GM12878 (cell line): ENCODE measurements around the gene NELFE. TPM values are rescaled to one million over a fixed set of nuclear protein-coding genes. Genes with fewer than 3 reads are reported as not detected.

Experiments
- ATAC-seq: fragments of 200-7000 bp; cut with Tn5 transposase; 3 replicates; pipeline ENCODE4 v1.9.1; 2020; ENCODE audit warnings: mild to moderate bottlenecking, moderate library complexity
- BruUV-seq: library from RNA; stranded (reverse); fragments of 400-500 nt; replicated peaks from 2 replicates; lab custom pipeline; 2021; lab: Mats Ljungman, UMichigan
- CTCF ChIA-PET: fragments of 300-600 bp; sonication (Branson Sonifier 250); formaldehyde crosslinking; extraction: SDS; loops from one replicate; lab custom pipeline; 2021; ENCODE audit warnings: inconsistent platforms; lab: Yijun Ruan, JAX
- POLR2A ChIA-PET: fragments of 350-600 bp; formaldehyde crosslinking; extraction: SDS; loops from one replicate; lab custom pipeline; 2021; ENCODE audit warnings: inconsistent platforms; lab: Charles Lee
- RAD21 ChIA-PET: fragments of 300-600 bp; sonication (Branson Sonifier 250); formaldehyde crosslinking; loops from one replicate; lab custom pipeline; 2023; ENCODE audit warnings: antibody characterized with exemption; ENCODE audit not compliant: unreplicated experiment; lab: Charles Lee
- SMC1A ChIA-PET: fragments of 300-600 bp; sonication (Branson Sonifier 250); formaldehyde crosslinking; loops from one replicate; lab custom pipeline; 2023; ENCODE audit not compliant: unreplicated experiment, uncharacterized antibody; lab: Charles Lee
- DNase-seq: peaks from one replicate; pipeline ENCODE4 v3.0.0-alpha.2; 2011; ENCODE audit warnings: low read depth, low spot score
- FAIRE-seq: peaks from 3 replicates; lab custom pipeline; 2011; peaks lifted over from hg19 to GRCh38; lab: Jason Lieb, UNC
- H2AFZ ChIP-seq: 2 replicates; pipeline ENCODE4 v1.6.0; 2011; ENCODE audit warnings: low read depth, low read length, control low read depth; ENCODE audit not compliant: control insufficient read depth
- H3K27ac ChIP-seq: 2 replicates; pipeline ENCODE4 v1.5.1; 2011; ENCODE audit warnings: control low read depth; ENCODE audit not compliant: control insufficient read depth, insufficient read depth
- H3K27me3 ChIP-seq, 2 experiments: replicated peaks in 1 of 2; 2 replicates each; pipeline versions ENCODE4 v1.6.0 to v1.6.1; 2011; ENCODE audit warnings: low read length in 1 of 2; ENCODE audit not compliant: control insufficient read depth in 2 of 2, insufficient read depth in 2 of 2
- H3K36me3 ChIP-seq, 2 experiments: 2 replicates each; pipeline ENCODE4 v1.5.1; 2011; ENCODE audit warnings: low read length in 1 of 2; ENCODE audit not compliant: control insufficient read depth in 2 of 2, insufficient read depth in 2 of 2
- H3K4me1 ChIP-seq: 2 replicates; pipeline ENCODE4 v1.6.1; 2011; ENCODE audit warnings: mild to moderate bottlenecking, low read length, moderate library complexity, mixed read lengths; ENCODE audit not compliant: control insufficient read depth, insufficient read depth
- H3K4me2 ChIP-seq: 2 replicates; pipeline ENCODE4 v1.6.0; 2011; ENCODE audit warnings: control low read depth; ENCODE audit not compliant: control insufficient read depth, insufficient read depth
- H3K4me3 ChIP-seq: fragments of 200-600 bp; sonication (generic); 2 replicates; pipeline ENCODE4 v1.5.1; 2016
- H3K79me2 ChIP-seq: 2 replicates; pipeline ENCODE4 v1.6.0; 2011; ENCODE audit warnings: low read length; ENCODE audit not compliant: control insufficient read depth, insufficient read depth
- H3K9ac ChIP-seq: 2 replicates; pipeline ENCODE4 v1.8.0; 2011; ENCODE audit warnings: low read length, control low read depth, mixed read lengths; ENCODE audit not compliant: control insufficient read depth, insufficient read depth
- H3K9me3 ChIP-seq: replicated peaks from 3 replicates; pipeline ENCODE4 v1.5.1; 2011; ENCODE audit warnings: mild to moderate bottlenecking, low read length; ENCODE audit not compliant: control insufficient read depth, insufficient read depth
- H4K20me1 ChIP-seq: 2 replicates; pipeline ENCODE4 v1.6.0; 2011; ENCODE audit not compliant: control insufficient read depth, insufficient read depth
- ASH2L ChIP-seq: fragments of 300-600, 200-600 bp; sonication (generic); IDR thresholded peaks from 2 replicates; pipeline ENCODE4 v1.6.1; 2017; ENCODE audit warnings: low read depth, mild to moderate bottlenecking, borderline replicate concordance
- BACH1 ChIP-seq: fragments of 450-650 bp; IDR thresholded peaks from 2 replicates; pipeline ENCODE4 v1.6.1; 2017; ENCODE audit warnings: mild to moderate bottlenecking, borderline replicate concordance
- BCL3 ChIP-seq: IDR thresholded peaks from 2 replicates; pipeline ENCODE4 v1.6.1; 2011; ENCODE audit warnings: borderline replicate concordance, low read depth, mild to moderate bottlenecking, moderate library complexity, low read length; ENCODE audit not compliant: insufficient read depth, poor library complexity, severe bottlenecking
- CHD2 ChIP-seq: IDR thresholded peaks from 2 replicates; pipeline ENCODE4 v1.6.1; 2011; ENCODE audit warnings: low read depth, low read length, improper control_type of control experiment, borderline replicate concordance
- E4F1 ChIP-seq: fragments of 450-650 bp; IDR thresholded peaks from 2 replicates; pipeline ENCODE4 v1.6.1; 2018; ENCODE audit warnings: borderline replicate concordance, mild to moderate bottlenecking; ENCODE audit not compliant: partially characterized antibody
- EED ChIP-seq: sonication (generic); IDR thresholded peaks from 2 replicates; pipeline ENCODE4 v1.6.1; 2016; ENCODE audit warnings: antibody characterized with exemption, low read depth
- FOS ChIP-seq: IDR thresholded peaks from 3 replicates; pipeline ENCODE4 v1.6.1; 2011; ENCODE audit warnings: borderline replicate concordance; ENCODE audit not compliant: insufficient read length; ENCODE audit errors: extremely low read depth
- FOXK2 ChIP-seq: fragments of 450-650 bp; IDR thresholded peaks from 2 replicates; pipeline ENCODE4 v1.6.1; 2017; ENCODE audit warnings: mild to moderate bottlenecking, moderate library complexity
- NBN ChIP-seq: fragments of 450-650 bp; IDR thresholded peaks from 2 replicates; pipeline ENCODE4 v1.6.1; 2016
- NFYB ChIP-seq: IDR thresholded peaks from 2 replicates; pipeline ENCODE4 v1.6.1; 2011; ENCODE audit warnings: low read depth, mild to moderate bottlenecking, low read length, improper control_type of control experiment, moderate library complexity; ENCODE audit not compliant: insufficient read depth
- PAX5 ChIP-seq: IDR thresholded peaks from 2 replicates; pipeline ENCODE4 v1.6.1; 2011; ENCODE audit warnings: low read depth, low read length, borderline replicate concordance
- RCOR1 ChIP-seq: conservative IDR thresholded peaks from 2 replicates; pipeline ENCODE4 v1.6.1; 2012; ENCODE audit warnings: low read depth, low read length, improper control_type of control experiment
- SPI1 ChIP-seq: IDR thresholded peaks from 2 replicates; pipeline ENCODE4 v1.6.1; 2011; ENCODE audit warnings: low read depth, mild to moderate bottlenecking, low read length, moderate library complexity, borderline replicate concordance; ENCODE audit not compliant: insufficient read depth
- TCF12 ChIP-seq: IDR thresholded peaks from 2 replicates; pipeline ENCODE4 v1.6.1; 2011; ENCODE audit warnings: low read depth, mild to moderate bottlenecking, low read length
- WRNIP1 ChIP-seq: IDR thresholded peaks from 2 replicates; pipeline ENCODE4 v1.6.1; 2011; ENCODE audit warnings: low read depth, low read length, improper control_type of control experiment, borderline replicate concordance
- YBX1 ChIP-seq: fragments of 450-650 bp; IDR thresholded peaks from 2 replicates; pipeline ENCODE4 v1.6.1; 2016; ENCODE audit warnings: antibody characterized with exemption
- ZZZ3 ChIP-seq: IDR thresholded peaks from 2 replicates; pipeline ENCODE4 v1.6.1; 2011; ENCODE audit warnings: low read depth; ENCODE audit not compliant: control insufficient read depth, insufficient read length
- WGBS: methylation state at CpG from one replicate; pipeline ENCODE4 v1.1.6; 2016; ENCODE audit warnings: low lambda C conversion rate; ENCODE audit not compliant: insufficient replicate concordance, insufficient coverage; ENCODE audit errors: missing lambda C conversion rate; 5-methylcytosine and 5-hydroxymethylcytosine counted together
- in situ Hi-C: fragments of 300-500 bp; cut with MboI; formaldehyde crosslinking; loops from 9 replicates; pipeline ENCODE4 v1.14.3; 2018; ENCODE audit warnings: mixed read lengths
- intact Hi-C: fragments of 100-400 bp; cut with micrococcal nuclease; formaldehyde crosslinking; loops from one replicate; pipeline ENCODE4 v1.14.2; 2022; ENCODE audit not compliant: unreplicated experiment
- polyA plus RNA-seq, 11 experiments: library from polyadenylated mRNA; depleted of rRNA in 4 of 11; unstranded in 6 of 11; stranded (reverse) in 5 of 11; fragments of >200 nt; fragmentation: Nextera tagmentation in 4 of 11; fragmentation: Illumina TruSeq in 1 of 11; extraction: Ambion mirVana in 4 of 11; extraction: Trizol in 1 of 11; gene quantifications; 1 replicate in 1 of 11; 2 replicates in 10 of 11; pipeline versions ENCODE4 v1.2.1 to v1.2.3, GENCODE V29; 2011 to 2016; ENCODE audit warnings: inconsistent platforms in 2 of 11, missing spikeins in 2 of 11, low read depth in 1 of 11
- total RNA-seq, 4 experiments: library from RNA; depleted of rRNA in 3 of 4; stranded (reverse); fragments of >200 nt in 3 of 4; fragmentation: Illumina TruSeq in 1 of 4; extraction: Trizol in 1 of 4; gene quantifications; 2 replicates each; pipeline versions ENCODE4 v1.2.1 to v1.2.3, GENCODE V29; 2013 to 2021
- TF ChIP-seq, protein P1 (sequence below): fragments of 150-350 bp; IDR thresholded peaks from 2 replicates; pipeline ENCODE4 v1.6.1; 2014; ENCODE audit warnings: mild to moderate bottlenecking, low read depth, low read length

The NELFE gene
- total and polyA plus RNA-seq, 10 of the 15 experiments (the other 5 are each of a cell fraction or from before 2014, with no cell fraction given) = 8.5 to 105 (median 59.7) TPM

- TF ChIP-seq, protein P1, sequence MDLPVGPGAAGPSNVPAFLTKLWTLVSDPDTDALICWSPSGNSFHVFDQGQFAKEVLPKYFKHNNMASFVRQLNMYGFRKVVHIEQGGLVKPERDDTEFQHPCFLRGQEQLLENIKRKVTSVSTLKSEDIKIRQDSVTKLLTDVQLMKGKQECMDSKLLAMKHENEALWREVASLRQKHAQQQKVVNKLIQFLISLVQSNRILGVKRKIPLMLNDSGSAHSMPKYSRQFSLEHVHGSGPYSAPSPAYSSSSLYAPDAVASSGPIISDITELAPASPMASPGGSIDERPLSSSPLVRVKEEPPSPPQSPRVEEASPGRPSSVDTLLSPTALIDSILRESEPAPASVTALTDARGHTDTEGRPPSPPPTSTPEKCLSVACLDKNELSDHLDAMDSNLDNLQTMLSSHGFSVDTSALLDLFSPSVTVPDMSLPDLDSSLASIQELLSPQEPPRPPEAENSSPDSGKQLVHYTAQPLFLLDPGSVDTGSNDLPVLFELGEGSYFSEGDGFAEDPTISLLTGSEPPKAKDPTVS = no peak
- no peak for TF ChIP-seq NFYB
Observed at GRCh38 chr6:31920811-31921210, 38.0 kb downstream of the NELFE start (continued).

- H3K4me2 ChIP-seq = no peak overlapping the region
- peaks cover 4% of the 10 kb centered on the region; the same call in 1 of the 2 replicates for H3K4me1 ChIP-seq
- SMC1A ChIA-PET = interaction anchor here (0.6 to 1.0 kb wide), 2 partner anchors 27 to 81 kb away, joined by 3 to 6 read pairs; no protein-coding TSS in a partner anchor
- BruUV-seq = no TSS peak
- H4K20me1 ChIP-seq = no peaks in the 10 kb centered on the region
- DNase-seq = no peak
- no peak for ATAC-seq
- no peak overlapping the region for H3K27ac ChIP-seq
- no peak overlapping the region for H3K9ac ChIP-seq
- intact Hi-C loops = no loop called here
- CTCF ChIA-PET = interaction anchor here (0.6 to 2.0 kb wide), 2 partner anchors 8 to 30 kb away, joined by 4 to 8 read pairs; no protein-coding TSS in a partner anchor
- no peaks in the 10 kb centered on the region for H3K79me2 ChIP-seq
- no peak for FAIRE-seq
- no peak overlapping the region for H2AFZ ChIP-seq
- POLR2A ChIA-PET = no interaction called here
- H3K27me3 ChIP-seq = no peaks in the 10 kb centered on the region
- H3K4me3 ChIP-seq = no peak overlapping the region
- H3K9me3 ChIP-seq = no peaks in the 10 kb centered on the region
- RAD21 ChIA-PET = no interaction called here
- no peaks in the 10 kb centered on the region for H3K36me3 ChIP-seq
- in situ Hi-C loops = no loop called here
- 44% methylated on average over 6 of the region's 6 CpGs for WGBS
- no peak for TF ChIP-seq NBN
- no peak for TF ChIP-seq CHD2
- no peak for TF ChIP-seq ZZZ3
- no peak for TF ChIP-seq EED
- no peak for TF ChIP-seq E4F1
- no peak for TF ChIP-seq PAX5
- TF ChIP-seq BACH1 = no peak
- no peak for TF ChIP-seq FOXK2
- TF ChIP-seq FOS = no peak
- TF ChIP-seq YBX1 = no peak
- no peak for TF ChIP-seq ASH2L
- no peak for TF ChIP-seq TCF12
- TF ChIP-seq BCL3 = no peak
- no peak for TF ChIP-seq RCOR1
- TF ChIP-seq SPI1 = no peak
- no peak for TF ChIP-seq WRNIP1
Observed at GRCh38 chr6:31919624-31920303, 39.0 kb downstream of the NELFE start.
